SK-N-SH (cell line): ENCODE measurements around the gene ZFP14.
"Not testable (repeated sequence)": the region's sequence is repeated elsewhere in the genome, so short reads cannot be mapped to it uniquely, and the experiment has no call there.

Source experiments
- CTCF ChIP-seq: fragments of 200-600 bp; sonication (generic); IDR thresholded peaks from 2 replicates; pipeline ENCODE4 v1.6.1; 2017; ENCODE audit warnings: antibody characterized with exemption, mild to moderate bottlenecking, moderate library complexity
- PBX3 ChIP-seq: IDR thresholded peaks from 2 replicates; pipeline ENCODE4; 2012

- TF ChIP-seq CTCF, PBX3: not testable (repeated sequence)
Observed at GRCh38 chr19:36314053-36314452, 64.9 kb downstream of the ZFP14 start.
